HEK293T (cell line): ENCODE results near the gene ARMH3.

Experiments
- CTCF ChIA-PET: fragments of 350-600 bp; formaldehyde crosslinking; extraction: SDS; loops from one replicate; lab custom pipeline; 2021; ENCODE audit warnings: antibody characterized with exemption, inconsistent platforms; lab: Yijun Ruan, JAX
- POLR2A ChIA-PET: fragments of 350-600 bp; formaldehyde crosslinking; extraction: SDS; loops from one replicate; lab custom pipeline; 2020; ENCODE audit warnings: antibody characterized with exemption, inconsistent platforms; lab: Yijun Ruan, JAX
- DNase-seq: peaks from one replicate; pipeline ENCODE4 v3.0.0; 2012; ENCODE audit warnings: mixed read lengths; ENCODE audit errors: extremely low spot score
- ARNT ChIP-seq: fragments of 450-650 bp; IDR thresholded peaks from 2 replicates; pipeline ENCODE4 v1.6.1; 2017; ENCODE audit warnings: mild to moderate bottlenecking
- BHLHE40 ChIP-seq: fragments of 450-650 bp; IDR thresholded peaks from 2 replicates; pipeline ENCODE4 v1.6.1; 2016; ENCODE audit warnings: mild to moderate bottlenecking, moderate library complexity, borderline replicate concordance
- CTBP1 ChIP-seq: fragments of 450-650 bp; IDR thresholded peaks from 2 replicates; pipeline ENCODE4 v1.6.1; 2016; ENCODE audit warnings: borderline replicate concordance
- ELF4 ChIP-seq: fragments of 450-650 bp; IDR thresholded peaks from 2 replicates; pipeline ENCODE4 v1.6.1; 2017; ENCODE audit warnings: antibody characterized with exemption
- FOXA1 ChIP-seq: fragments of 450-650 bp; IDR thresholded peaks from 2 replicates; pipeline ENCODE4 v1.6.1; 2016; ENCODE audit warnings: mild to moderate bottlenecking
- FOXK2 ChIP-seq: fragments of 450-650 bp; IDR thresholded peaks from 2 replicates; pipeline ENCODE4 v1.6.1; 2016; ENCODE audit warnings: mild to moderate bottlenecking
- FOXM1 ChIP-seq: fragments of 450-650 bp; IDR thresholded peaks from 2 replicates; pipeline ENCODE4 v1.6.1; 2017; ENCODE audit warnings: mild to moderate bottlenecking, borderline replicate concordance
- HDGF ChIP-seq: fragments of 450-650 bp; IDR thresholded peaks from 2 replicates; pipeline ENCODE4 v1.6.1; 2017; ENCODE audit warnings: antibody characterized with exemption, borderline replicate concordance
- L3MBTL2 ChIP-seq: fragments of 450-650 bp; conservative IDR thresholded peaks from 2 replicates; pipeline ENCODE4 v1.6.1; 2016; ENCODE audit warnings: mild to moderate bottlenecking
- LEF1 ChIP-seq: fragments of 450-650 bp; IDR thresholded peaks from 2 replicates; pipeline ENCODE4 v1.6.1; 2017; ENCODE audit warnings: mild to moderate bottlenecking, borderline replicate concordance
- NFRKB ChIP-seq: fragments of 450-650 bp; IDR thresholded peaks from 2 replicates; pipeline ENCODE4 v1.6.1; 2016; ENCODE audit warnings: mild to moderate bottlenecking, moderate library complexity
- SP1 ChIP-seq: fragments of 450-650 bp; IDR thresholded peaks from 2 replicates; pipeline ENCODE4 v1.6.1; 2017
- SUZ12 ChIP-seq: fragments of 450-650 bp; IDR thresholded peaks from 2 replicates; pipeline ENCODE4 v1.6.1; 2016; ENCODE audit warnings: mild to moderate bottlenecking
- TARDBP ChIP-seq: fragments of 450-650 bp; IDR thresholded peaks from 2 replicates; pipeline ENCODE4 v1.6.1; 2016
- ZNF384 ChIP-seq: fragments of 450-650 bp; IDR thresholded peaks from 2 replicates; pipeline ENCODE4 v1.6.1; 2016
- TF ChIP-seq, protein P1 (sequence below): fragments of 450-650 bp; IDR thresholded peaks from 2 replicates; pipeline ENCODE4 v1.6.1; 2016

The ARMH3 gene

DNA sequence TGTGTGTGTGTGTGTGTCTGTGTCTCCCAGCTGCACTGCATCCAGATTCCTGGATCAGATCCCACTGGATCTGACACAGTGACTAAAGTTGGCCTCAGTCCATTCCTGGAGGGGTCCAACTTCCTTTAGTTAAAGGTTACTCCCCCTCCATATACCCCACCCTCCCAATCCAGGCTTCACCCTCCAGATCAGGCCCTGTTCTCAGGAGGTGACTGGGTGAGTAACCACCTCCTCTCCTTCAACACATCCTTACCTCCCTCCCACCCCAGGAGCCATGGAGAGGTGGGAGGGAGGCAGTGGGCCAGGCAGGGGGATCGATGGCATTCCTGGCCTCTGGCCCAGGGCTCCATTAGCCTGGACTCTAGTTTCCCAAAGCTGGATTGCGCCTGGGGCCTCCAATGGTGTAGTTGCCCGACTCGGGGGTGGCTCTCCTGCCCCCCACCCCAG is 223.6 kb downstream of the ARMH3 start:
- no peak for TF ChIP-seq FOXA1
- TF ChIP-seq L3MBTL2, result no peak
- no peak for TF ChIP-seq SUZ12
- ChIA-PET CTCF (interaction anchor here (0.6 to 1.2 kb wide), 2 partner anchors 8 to 51 kb away, joined by 3 to 4 read pairs; no protein-coding TSS in a partner anchor), POLR2A (no interaction called here)
- no peak for DNase-seq

DNA sequence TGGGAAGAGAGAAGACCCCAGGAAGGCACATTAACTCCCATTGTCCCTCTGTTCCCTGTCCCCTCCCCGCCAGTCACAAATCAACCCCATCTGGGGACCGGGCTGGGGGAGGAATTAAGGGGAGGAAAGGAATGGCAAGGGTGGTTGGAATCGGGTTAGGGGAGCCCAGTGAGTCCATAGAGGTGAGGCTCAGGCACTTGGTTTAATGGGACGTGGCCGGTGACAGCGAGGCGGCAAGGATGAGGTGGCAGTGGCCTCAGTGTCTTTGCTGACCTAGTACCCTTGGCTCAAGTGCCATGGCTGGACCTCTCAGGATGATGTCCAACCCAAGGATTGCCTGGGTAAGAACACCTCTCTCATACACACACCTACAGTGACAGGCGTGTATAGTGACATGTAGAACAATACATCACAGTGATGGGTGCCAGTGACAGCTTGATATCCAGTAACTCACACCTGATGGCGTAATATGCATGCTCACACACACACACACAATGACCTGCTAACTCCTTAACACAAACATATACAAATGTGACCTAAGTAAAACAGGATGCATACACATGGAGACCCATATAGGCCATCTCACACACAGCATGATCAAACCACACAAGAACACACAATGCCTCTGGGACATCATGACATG is 224.7 kb downstream of the ARMH3 start:
- TF ChIP-seq, protein P1, sequence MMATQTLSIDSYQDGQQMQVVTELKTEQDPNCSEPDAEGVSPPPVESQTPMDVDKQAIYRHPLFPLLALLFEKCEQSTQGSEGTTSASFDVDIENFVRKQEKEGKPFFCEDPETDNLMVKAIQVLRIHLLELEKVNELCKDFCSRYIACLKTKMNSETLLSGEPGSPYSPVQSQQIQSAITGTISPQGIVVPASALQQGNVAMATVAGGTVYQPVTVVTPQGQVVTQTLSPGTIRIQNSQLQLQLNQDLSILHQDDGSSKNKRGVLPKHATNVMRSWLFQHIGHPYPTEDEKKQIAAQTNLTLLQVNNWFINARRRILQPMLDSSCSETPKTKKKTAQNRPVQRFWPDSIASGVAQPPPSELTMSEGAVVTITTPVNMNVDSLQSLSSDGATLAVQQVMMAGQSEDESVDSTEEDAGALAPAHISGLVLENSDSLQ, result peak; percentile 64
- TF ChIP-seq L3MBTL2, result no peak
- ChIA-PET POLR2A (no interaction called here), CTCF (interaction anchor here (1.2 kb wide), 1 partner anchor 9 kb away, joined by 4 read pairs; no protein-coding TSS in a partner anchor)
- no peak for DNase-seq

DNA sequence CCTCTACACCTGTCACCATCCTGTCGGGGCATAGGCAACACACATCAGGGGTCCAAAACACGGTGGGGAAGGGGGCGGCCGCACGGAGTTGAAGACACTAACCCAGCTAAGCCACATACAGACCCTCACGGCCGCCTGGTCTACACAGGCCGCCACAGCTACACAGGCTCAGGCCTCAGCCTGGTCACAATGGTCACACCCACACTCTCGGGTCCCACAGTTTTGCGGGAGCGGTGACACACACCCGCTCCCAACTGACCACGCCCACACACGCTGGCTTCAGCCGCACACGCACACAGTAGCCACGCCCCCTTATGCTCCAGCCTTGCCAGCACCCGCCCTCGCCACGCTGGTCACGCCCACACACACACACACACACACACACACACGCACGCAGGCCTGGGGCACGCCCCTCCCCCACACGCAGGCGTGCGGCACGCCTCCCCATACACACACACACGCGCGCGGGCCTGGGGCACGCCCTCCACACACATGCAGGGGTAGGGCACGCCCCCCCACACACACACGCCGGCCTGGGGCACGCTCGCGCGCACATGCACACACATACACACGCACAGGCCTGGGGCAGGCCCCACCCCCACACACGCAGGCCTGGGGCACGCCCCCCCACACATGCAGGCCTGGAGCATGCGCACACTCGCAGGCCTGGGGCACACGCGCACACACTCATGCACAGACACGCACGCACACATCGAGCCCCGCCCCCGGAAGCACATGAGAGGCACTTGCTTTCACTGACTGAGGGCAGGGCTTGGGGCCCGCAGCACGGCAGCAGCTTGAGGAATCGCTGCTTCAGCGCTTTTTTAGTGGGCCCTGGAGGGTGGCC is 225.4 kb downstream of the ARMH3 start:
- peak; percentile 96 for DNase-seq
- TF ChIP-seq ELF4, result no peak
- no peak for TF ChIP-seq FOXM1
- TF ChIP-seq ZNF384, result no peak
- no peak for TF ChIP-seq CTBP1
- TF ChIP-seq SP1, result peak; percentile 87
- no peak for TF ChIP-seq HDGF
- TF ChIP-seq LEF1, result no peak; the same call in 1 of the 2 replicates
- no peak for TF ChIP-seq FOXA1
- peak; percentile 88 for TF ChIP-seq TARDBP
- TF ChIP-seq SUZ12, result no peak
- TF ChIP-seq, protein P1, result no peak
- TF ChIP-seq BHLHE40, result no peak
- TF ChIP-seq L3MBTL2, result peak; percentile 48; the same call in 1 of the 2 replicates
- TF ChIP-seq ARNT, result peak; percentile 72; the same call in 1 of the 2 replicates
- TF ChIP-seq NFRKB, result no peak
- TF ChIP-seq FOXK2, result no peak
- ChIA-PET POLR2A (no interaction called here), CTCF (interaction anchor here (1.2 kb wide), 1 partner anchor 10 kb away, joined by 4 read pairs; no protein-coding TSS in a partner anchor)

DNA sequence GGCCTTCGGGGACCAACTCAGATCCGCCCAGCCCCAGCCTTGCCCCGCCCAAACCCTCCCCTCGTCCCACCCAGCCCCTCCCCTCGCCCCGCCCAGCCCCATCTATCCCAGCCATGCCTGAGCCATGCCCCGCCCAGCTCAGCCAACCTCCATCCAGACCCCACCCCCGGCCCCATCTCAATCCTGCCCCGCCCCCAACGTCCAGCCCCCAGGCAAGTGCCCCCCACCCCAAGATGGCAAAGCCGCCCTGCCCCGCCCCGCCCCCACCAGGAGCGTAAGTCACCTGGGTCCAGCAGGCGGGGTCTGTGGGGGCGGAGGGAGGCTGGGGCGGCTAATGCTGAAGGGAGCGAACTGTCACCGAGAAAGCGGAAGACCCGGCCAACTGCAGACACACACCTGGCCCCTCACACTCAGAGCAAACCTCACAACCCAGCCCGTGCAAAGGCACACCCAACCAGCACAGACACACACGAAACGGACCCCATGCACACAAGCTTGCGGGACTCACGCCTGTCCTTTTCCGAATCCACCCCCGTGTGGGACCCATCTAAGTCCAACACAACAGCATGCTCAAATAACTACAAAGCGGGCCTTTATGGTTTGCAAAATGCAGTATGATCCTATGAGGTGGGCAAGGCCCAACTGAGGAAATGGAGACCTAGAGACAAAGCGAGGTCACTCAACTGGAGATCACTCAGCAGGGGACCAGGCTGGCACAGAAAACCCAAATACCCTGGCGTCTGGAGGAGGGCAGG is 226.2 kb downstream of the ARMH3 start:
- TF ChIP-seq ZNF384 (no peak), CTBP1 (no peak), ELF4 (no peak), FOXM1 (no peak), SUZ12 (no peak), FOXA1 (no peak), TARDBP (no peak), HDGF (no peak), NFRKB (no peak)
- TF ChIP-seq, protein P1, result no peak
- POLR2A ChIA-PET, result interaction anchor here (1.0 kb wide), 1 partner anchor 11 kb away, joined by 7 read pairs; the partner anchor contains the start of gene OGA
- CTCF ChIA-PET, result interaction anchor here (1.3 kb wide), 1 partner anchor 11 kb away, joined by 4 read pairs; no protein-coding TSS in a partner anchor
- peak; percentile 95 for DNase-seq

DNA sequence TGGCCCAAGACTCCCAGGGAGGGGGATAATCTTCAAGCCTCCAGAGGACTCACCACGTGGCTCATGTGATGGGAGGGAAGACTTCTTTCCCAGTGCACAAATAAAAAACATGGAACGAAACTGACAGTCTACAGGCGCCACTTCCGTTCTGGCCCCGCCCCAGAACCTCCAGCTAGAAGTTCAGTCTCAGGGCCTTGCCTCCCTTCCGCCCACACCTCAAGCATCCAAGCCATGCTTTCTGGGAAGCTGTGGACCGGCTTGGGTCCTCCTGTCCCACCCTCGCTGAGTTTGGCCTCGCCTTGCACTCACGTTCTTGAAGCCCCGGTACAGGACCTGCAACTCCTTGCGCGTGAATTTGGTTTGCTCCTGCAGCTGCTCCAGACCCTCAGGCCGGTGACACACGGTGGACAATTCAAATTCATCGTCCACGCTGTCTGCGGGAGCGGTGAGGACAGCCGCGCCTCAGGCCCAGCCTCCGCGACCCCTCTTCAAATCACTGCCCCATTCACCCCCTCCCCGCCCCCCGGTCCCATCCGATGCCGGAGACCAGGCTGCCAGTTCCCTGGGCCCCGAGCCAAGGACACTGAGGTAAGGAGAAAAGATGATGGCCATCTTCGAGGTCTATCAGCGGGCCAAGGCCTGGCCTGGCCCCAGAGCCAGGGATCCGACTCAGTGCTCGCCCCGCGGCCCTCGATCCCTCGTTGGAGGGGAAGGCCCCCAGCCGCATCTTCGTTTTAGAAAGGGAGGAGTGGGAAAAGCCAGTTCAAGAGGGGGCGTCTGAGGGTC is 227.0 kb downstream of the ARMH3 start:
- CTCF ChIA-PET, result interaction anchor here (1.3 kb wide), 1 partner anchor 12 kb away, joined by 4 read pairs; no protein-coding TSS in a partner anchor
- POLR2A ChIA-PET, result interaction anchor here (1.0 to 2.3 kb wide), 2 partner anchors 10 kb away, joined by 7 to 16 read pairs; partner anchors contain the start of gene OGA
- TF ChIP-seq ZNF384 (no peak), SP1 (no peak), FOXM1 (no peak), TARDBP (no peak), FOXK2 (no peak), CTBP1 (no peak), SUZ12 (no peak), FOXA1 (no peak), ARNT (no peak), BHLHE40 (no peak), LEF1 (no peak), ELF4 (no peak), L3MBTL2 (no peak), HDGF (no peak), NFRKB (no peak)
- TF ChIP-seq, protein P1, result no peak
- no peak for DNase-seq
